Immature natural killer cell (primary cell): Measurements from ENCODE around the gene ADPRS. TPM values are rescaled to one million over a fixed set of nuclear protein-coding genes. Genes with fewer than 3 reads are reported as not detected.
A peak's percentile ranks its signal among the peaks of the same experiment; 100 is the strongest.

Experiments used
- DNase-seq, 3 donors: peaks; one replicate each; pipeline ENCODE4 v3.0.0; 2022; ENCODE audit warnings: mixed read lengths in 1 of 3
- H3K27ac Mint-ChIP-seq, 6 donors: one replicate each; pipeline ENCODE4 v1.8.0; 2020; ENCODE audit warnings: mixed read lengths in 6 of 6, mild to moderate bottlenecking in 5 of 6, inconsistent platforms in 4 of 6, moderate library complexity in 3 of 6
- H3K27me3 Mint-ChIP-seq, 3 donors: one replicate each; pipeline ENCODE4 v1.8.0; 2020 to 2021; ENCODE audit warnings: low read depth in 3 of 3, mild to moderate bottlenecking in 3 of 3, mixed read lengths in 3 of 3, moderate library complexity in 3 of 3, inconsistent platforms in 1 of 3
- H3K36me3 Mint-ChIP-seq, 3 donors: one replicate each; pipeline ENCODE4 v1.8.0; 2020; ENCODE audit warnings: mixed read lengths in 3 of 3, inconsistent platforms in 2 of 3, mild to moderate bottlenecking in 2 of 3
- H3K4me1 Mint-ChIP-seq, 2 donors: one replicate each; pipeline ENCODE4 v1.8.0; 2020; ENCODE audit warnings: inconsistent platforms in 2 of 2, mild to moderate bottlenecking in 2 of 2, mixed read lengths in 2 of 2, moderate library complexity in 1 of 2
- H3K4me3 Mint-ChIP-seq, 5 donors: one replicate each; pipeline ENCODE4 v1.8.0; 2020; ENCODE audit warnings: mild to moderate bottlenecking in 5 of 5, mixed read lengths in 5 of 5, inconsistent platforms in 3 of 5, moderate library complexity in 3 of 5
- H3K9me3 Mint-ChIP-seq, 6 donors: one replicate each; pipeline ENCODE4 v1.8.0; 2020; ENCODE audit warnings: mild to moderate bottlenecking in 6 of 6, mixed read lengths in 6 of 6, inconsistent platforms in 4 of 6, moderate library complexity in 3 of 6
- polyA plus RNA-seq, 3 donors: library from polyadenylated mRNA; unstranded; fragments of 300-500 nt; fragmentation: Illumina TruSeq; gene quantifications; one replicate each; pipeline ENCODE4 v1.2.3, GENCODE V29; 2021

ADPRS gene
- polyA plus RNA-seq, 3 donors from 2014 or later, result 15.7 to 28.4 (median 26.5) TPM

- H3K27me3 Mint-ChIP-seq, result peaks cover 0 to 15% (median 7%) of the 10 kb centered on the region in 3 donors
- peaks cover 0 to 3% (median 0%) of the 10 kb centered on the region in 3 donors for H3K36me3 Mint-ChIP-seq
- H3K4me1 Mint-ChIP-seq, result peaks cover 23 to 24% of the 10 kb centered on the region in 2 donors
- no peak overlapping the region for H3K27ac Mint-ChIP-seq
- H3K4me3 Mint-ChIP-seq, result peak overlapping the region; percentile 33 to 68 (median 60)
- no peaks in the 10 kb centered on the region for H3K9me3 Mint-ChIP-seq
- DNase-seq, result no peak
Measured at GRCh38 chr1:36124404-36125128, 35.9 kb downstream of the ADPRS start.

GRCh38 chr1:36125129-36125991, 36.7 kb downstream of the ADPRS start, which contains the start of gene COL8A2:
COL8A2 (minus strand) TSS chr1:36125222; CDS start chr1:36100242, 24,980 bp downstream.
- Mint-ChIP-seq H3K27ac (no peak within 1 kb of the TSS), H3K4me3 (peak within 1 kb of the TSS; percentile 50 to 77 (median 60)), H3K4me1 (peaks cover 23 to 24% of the 10 kb centered on the region in 2 donors), H3K9me3 (no peaks in the 10 kb centered on the region), H3K36me3 (peaks cover 0 to 3% (median 0%) of the 10 kb centered on the region in 3 donors), H3K27me3 (peaks cover 2 to 13% (median 5%) of the 10 kb centered on the region in 3 donors)
- DNase-seq, result no peak

- peaks cover 23 to 24% of the 10 kb centered on the region in 2 donors for H3K4me1 Mint-ChIP-seq
- DNase-seq, result no peak
- peaks cover 2 to 13% (median 5%) of the 10 kb centered on the region in 3 donors for H3K27me3 Mint-ChIP-seq
- H3K9me3 Mint-ChIP-seq, result no peaks in the 10 kb centered on the region
- peak overlapping the region in 4 of 5 donors; percentile 7 to 65 (median 42) for H3K4me3 Mint-ChIP-seq
- peak overlapping the region in 1 of 6 donors; percentile 0 for H3K27ac Mint-ChIP-seq
- H3K36me3 Mint-ChIP-seq, result peaks cover 0 to 3% (median 0%) of the 10 kb centered on the region in 3 donors
Measured at GRCh38 chr1:36126005-36126716, 37.5 kb downstream of the ADPRS start.

GRCh38 chr1:36126797-36127500, 38.3 kb downstream of the ADPRS start:
- Mint-ChIP-seq H3K27ac (no peak overlapping the region), H3K36me3 (peaks cover 0 to 3% (median 0%) of the 10 kb centered on the region in 3 donors), H3K9me3 (no peaks in the 10 kb centered on the region), H3K4me3 (no peak overlapping the region), H3K4me1 (peaks cover 23 to 24% of the 10 kb centered on the region in 2 donors), H3K27me3 (peaks cover 2 to 13% (median 7%) of the 10 kb centered on the region in 3 donors)
- DNase-seq, result no peak

- Mint-ChIP-seq H3K4me3 (no peak overlapping the region), H3K27ac (no peak overlapping the region), H3K27me3 (peaks cover 2 to 13% (median 7%) of the 10 kb centered on the region in 3 donors)
Measured at GRCh38 chr1:36128126-36128904, 39.6 kb downstream of the ADPRS start.

GRCh38 chr1:36128905-36129206, 40.2 kb downstream of the ADPRS start:
- no peaks in the 10 kb centered on the region for H3K36me3 Mint-ChIP-seq
- H3K4me3 Mint-ChIP-seq, result no peak overlapping the region
- peaks cover 2 to 9% (median 4%) of the 10 kb centered on the region in 3 donors for H3K27me3 Mint-ChIP-seq
- DNase-seq, result no peak
- H3K9me3 Mint-ChIP-seq, result no peaks in the 10 kb centered on the region
- no peak overlapping the region for H3K27ac Mint-ChIP-seq
- H3K4me1 Mint-ChIP-seq, result peaks cover 16 to 18% of the 10 kb centered on the region in 2 donors

More at GRCh38 chr1:36128126-36128904, 39.6 kb downstream of the ADPRS start:
- DNase-seq, result no peak
- H3K4me1 Mint-ChIP-seq, result peaks cover 21 to 22% of the 10 kb centered on the region in 2 donors
- H3K36me3 Mint-ChIP-seq, result peaks cover 0 to 2% (median 0%) of the 10 kb centered on the region in 3 donors
- no peaks in the 10 kb centered on the region for H3K9me3 Mint-ChIP-seq

- H3K9me3 Mint-ChIP-seq, result no peaks in the 10 kb centered on the region
- H3K36me3 Mint-ChIP-seq, result peaks cover 0 to 5% (median 4%) of the 10 kb centered on the region in 3 donors
- peaks cover 0 to 4% (median 2%) of the 10 kb centered on the region in 3 donors for H3K27me3 Mint-ChIP-seq
- no peak overlapping the region for H3K27ac Mint-ChIP-seq
- no peak for DNase-seq
- no peak overlapping the region for H3K4me3 Mint-ChIP-seq
- H3K4me1 Mint-ChIP-seq, result no peaks in the 10 kb centered on the region
Measured at GRCh38 chr1:36132029-36132428, 43.3 kb downstream of the ADPRS start.

GRCh38 chr1:36133484-36133883, 44.8 kb downstream of the ADPRS start:
- peaks cover 4 to 13% (median 5%) of the 10 kb centered on the region in 3 donors for H3K36me3 Mint-ChIP-seq
- peaks cover 0 to 4% (median 2%) of the 10 kb centered on the region in 3 donors for H3K27me3 Mint-ChIP-seq
- no peak overlapping the region for H3K4me3 Mint-ChIP-seq
- no peak overlapping the region for H3K27ac Mint-ChIP-seq
- no peaks in the 10 kb centered on the region for H3K9me3 Mint-ChIP-seq
- no peak for DNase-seq
- H3K4me1 Mint-ChIP-seq, result no peaks in the 10 kb centered on the region

- Mint-ChIP-seq H3K4me3 (no peak overlapping the region), H3K36me3 (peaks cover 5 to 15% (median 5%) of the 10 kb centered on the region in 3 donors), H3K27ac (no peak overlapping the region), H3K27me3 (peaks cover 0 to 4% (median 2%) of the 10 kb centered on the region in 3 donors), H3K9me3 (no peaks in the 10 kb centered on the region), H3K4me1 (no peaks in the 10 kb centered on the region)
- DNase-seq, result no peak
Measured at GRCh38 chr1:36134031-36134430, 45.3 kb downstream of the ADPRS start.

GRCh38 chr1:36134505-36135329, 46.0 kb downstream of the ADPRS start:
- peaks cover 0 to 4% (median 2%) of the 10 kb centered on the region in 3 donors for H3K27me3 Mint-ChIP-seq
- DNase-seq, result no peak
- H3K27ac Mint-ChIP-seq, result peak overlapping the region in 1 of 6 donors; percentile 20
- H3K4me3 Mint-ChIP-seq, result no peak overlapping the region
- H3K9me3 Mint-ChIP-seq, result no peaks in the 10 kb centered on the region
- H3K4me1 Mint-ChIP-seq, result peaks cover 0 to 4% of the 10 kb centered on the region in 2 donors
- peaks cover 5 to 15% (median 7%) of the 10 kb centered on the region in 3 donors for H3K36me3 Mint-ChIP-seq

GRCh38 chr1:36135330-36135667, 46.6 kb downstream of the ADPRS start:
- H3K4me3 Mint-ChIP-seq, result no peak overlapping the region
- H3K9me3 Mint-ChIP-seq, result no peaks in the 10 kb centered on the region
- peaks cover 5 to 15% (median 7%) of the 10 kb centered on the region in 3 donors for H3K36me3 Mint-ChIP-seq
- H3K4me1 Mint-ChIP-seq, result peaks cover 0 to 10% of the 10 kb centered on the region in 2 donors
- H3K27ac Mint-ChIP-seq, result peak overlapping the region in 1 of 6 donors; percentile 20
- no peak for DNase-seq
- H3K27me3 Mint-ChIP-seq, result peaks cover 0 to 4% (median 0%) of the 10 kb centered on the region in 3 donors

- H3K9me3 Mint-ChIP-seq, result no peaks in the 10 kb centered on the region
- peaks cover 2 to 12% of the 10 kb centered on the region in 2 donors for H3K4me1 Mint-ChIP-seq
- peak overlapping the region in 4 of 6 donors; percentile 12 to 70 (median 34) for H3K27ac Mint-ChIP-seq
- no peak overlapping the region for H3K4me3 Mint-ChIP-seq
- DNase-seq, result no peak
- H3K36me3 Mint-ChIP-seq, result peaks cover 5 to 15% (median 7%) of the 10 kb centered on the region in 3 donors
- H3K27me3 Mint-ChIP-seq, result peaks cover 0 to 4% (median 0%) of the 10 kb centered on the region in 3 donors
Measured at GRCh38 chr1:36135796-36136195, 47.1 kb downstream of the ADPRS start.
